ENCODE results near the gene SPATA31D4.

SPATA31D4 gene

GRCh38 chr9:81964218-81965171 is 36.3 kb downstream of the SPATA31D4 start:
- no peak for DNase-seq (ENCODE audit: low read depth)

GRCh38 chr9:81968026-81968425 is 39.8 kb downstream of the SPATA31D4 start:
- DNase-seq (ENCODE audit: low read depth), result no peak

- DNase-seq (ENCODE audit: low read depth), result no peak
Observed at GRCh38 chr9:81969971-81970370, 41.7 kb downstream of the SPATA31D4 start.

- no peak for DNase-seq (ENCODE audit: low read depth)
Observed at GRCh38 chr9:81971727-81972126, 43.5 kb downstream of the SPATA31D4 start.

GRCh38 chr9:81974764-81975163 is 46.5 kb downstream of the SPATA31D4 start:
- DNase-seq (ENCODE audit: low read depth), result no peak

GRCh38 chr9:81976351-81976750 is 48.1 kb downstream of the SPATA31D4 start:
- no peak for DNase-seq (ENCODE audit: low read depth)

- DNase-seq (ENCODE audit: low read depth), result no peak
Observed at GRCh38 chr9:81979196-81979595, 51.0 kb downstream of the SPATA31D4 start.

- no peak for DNase-seq (ENCODE audit: low read depth)
Observed at GRCh38 chr9:81980568-81980967, 52.3 kb downstream of the SPATA31D4 start.

- DNase-seq (ENCODE audit: low read depth), result no peak
Observed at GRCh38 chr9:81981883-81982282, 53.7 kb downstream of the SPATA31D4 start.

Data from activated T-helper 9 cell treated with anti-CD3 and anti-CD28 coated beads, Interleukin-2, amount 50 U/mL, for 16 hours (primary cell).